CD14-positive monocyte (primary cell): Measurements from ENCODE around the gene GALT. TPM values are rescaled to one million over a fixed set of nuclear protein-coding genes. Genes with fewer than 3 reads are reported as not detected.

Experiments
- DNase-seq, 3 donors: peaks; one replicate each; pipeline ENCODE4 v3.0.0-alpha.2; 2011 to 2022
- H2AFZ ChIP-seq: 2 replicates; pipeline ENCODE4 v1.6.0; 2012; ENCODE audit warnings: mild to moderate bottlenecking, low read depth, low read length, inconsistent platforms; ENCODE audit not compliant: insufficient read depth, poor library complexity, severe bottlenecking
- H3K27ac ChIP-seq, 2 donors: 1 replicate in 1 of 2; 2 replicates in 1 of 2; pipeline ENCODE4 v1.5.1; 2012 to 2013; ENCODE audit warnings: low read length in 2 of 2, control low read depth in 1 of 2, inconsistent platforms in 1 of 2, low read depth in 1 of 2, mild to moderate bottlenecking in 1 of 2
- H3K27me3 ChIP-seq, 2 donors: one replicate each; pipeline versions ENCODE4 v1.6.0 to v1.6.1; 2011 to 2013; ENCODE audit warnings: low read length in 2 of 2; ENCODE audit not compliant: control insufficient read depth in 2 of 2, insufficient read depth in 2 of 2
- H3K36me3 ChIP-seq, 2 donors: replicated peaks in 1 of 2; 1 replicate in 1 of 2; 2 replicates in 1 of 2; pipeline versions ENCODE4 v1.5.1 to v1.6.1; 2012 to 2013; ENCODE audit warnings: low read length in 2 of 2, control low read depth in 1 of 2, inconsistent platforms in 1 of 2, mild to moderate bottlenecking in 1 of 2; ENCODE audit not compliant: insufficient read depth in 2 of 2, control insufficient read depth in 1 of 2
- H3K4me1 ChIP-seq, 2 donors: 1 replicate in 1 of 2; 2 replicates in 1 of 2; pipeline versions ENCODE4 v1.5.1 to v1.6.1; 2012 to 2013; ENCODE audit warnings: low read length in 2 of 2, control low read depth in 1 of 2, inconsistent platforms in 1 of 2, mild to moderate bottlenecking in 1 of 2, moderate library complexity in 1 of 2; ENCODE audit not compliant: insufficient read depth in 2 of 2, control insufficient read depth in 1 of 2
- H3K4me2 ChIP-seq: replicated peaks from 2 replicates; pipeline ENCODE3; 2012; ENCODE audit warnings: low read length, moderate library complexity, mild to moderate bottlenecking; ENCODE audit not compliant: poor library complexity, severe bottlenecking; ENCODE audit errors: extremely low read depth
- H3K4me3 ChIP-seq, 3 experiments: fragments of 200-600 bp in 1 of 3; sonication (generic) in 1 of 3; replicated peaks in 1 of 3; 1 replicate in 2 of 3; 2 replicates in 1 of 3; pipeline ENCODE4 v1.5.1; 2011 to 2013; ENCODE audit warnings: low read length in 3 of 3, mild to moderate bottlenecking in 3 of 3, control low read depth in 2 of 3, low read depth in 2 of 3, inconsistent platforms in 1 of 3, moderate library complexity in 1 of 3
- H3K79me2 ChIP-seq: 2 replicates; pipeline ENCODE4 v1.6.0; 2012; ENCODE audit warnings: mild to moderate bottlenecking, control low read depth, inconsistent platforms, low read length, moderate library complexity; ENCODE audit not compliant: insufficient read depth
- H3K9ac ChIP-seq: 2 replicates; pipeline ENCODE4 v1.6.0; 2017; ENCODE audit warnings: low read length, mild to moderate bottlenecking; ENCODE audit not compliant: insufficient read depth, poor library complexity, severe bottlenecking
- H3K9me3 ChIP-seq, 2 donors: replicated peaks in 1 of 2; 1 replicate in 1 of 2; 2 replicates in 1 of 2; pipeline versions ENCODE4 v1.5.1 to v1.6.1; 2012 to 2013; ENCODE audit warnings: low read length in 2 of 2, control low read depth in 1 of 2; ENCODE audit not compliant: control insufficient read depth in 1 of 2, insufficient read depth in 1 of 2
- H4K20me1 ChIP-seq: 2 replicates; pipeline ENCODE4 v1.6.0; 2012; ENCODE audit warnings: mild to moderate bottlenecking, low read length, control low read depth, moderate library complexity; ENCODE audit not compliant: insufficient read depth
- H3K27ac Mint-ChIP-seq, 7 donors: one replicate each; pipeline ENCODE4 v1.8.0; 2020; ENCODE audit warnings: mild to moderate bottlenecking in 7 of 7, mixed read lengths in 7 of 7, moderate library complexity in 6 of 7, inconsistent platforms in 2 of 7
- H3K27me3 Mint-ChIP-seq, 3 donors: one replicate each; pipeline ENCODE4 v1.8.0; 2021 to 2022; ENCODE audit warnings: low read depth in 3 of 3, mild to moderate bottlenecking in 3 of 3, mixed read lengths in 3 of 3, moderate library complexity in 3 of 3, inconsistent platforms in 1 of 3
- H3K36me3 Mint-ChIP-seq, 2 donors: one replicate each; pipeline ENCODE4 v1.8.0; 2020; ENCODE audit warnings: mixed read lengths in 2 of 2, inconsistent platforms in 1 of 2, mild to moderate bottlenecking in 1 of 2
- H3K4me1 Mint-ChIP-seq: one replicate; pipeline ENCODE4 v1.8.0; 2020; ENCODE audit warnings: mild to moderate bottlenecking, mixed read lengths
- H3K4me3 Mint-ChIP-seq, 2 donors: one replicate each; pipeline ENCODE4 v1.8.0; 2020; ENCODE audit warnings: mild to moderate bottlenecking in 2 of 2, mixed read lengths in 2 of 2, moderate library complexity in 1 of 2
- H3K9me3 Mint-ChIP-seq, 7 donors: one replicate each; pipeline ENCODE4 v1.8.0; 2020 to 2022; ENCODE audit warnings: mixed read lengths in 7 of 7, mild to moderate bottlenecking in 6 of 7, moderate library complexity in 6 of 7, inconsistent platforms in 2 of 7
- CTCF ChIP-seq: fragments of 200-600 bp; IDR thresholded peaks from one replicate; pipeline ENCODE4 v1.8.0; 2022; ENCODE audit warnings: antibody characterized with exemption, mild to moderate bottlenecking
- WGBS: methylation state at CpG from one replicate; pipeline ENCODE4 v1.1.5; 2013; ENCODE audit warnings: missing lambda C conversion rate; ENCODE audit not compliant: insufficient coverage; 5-methylcytosine and 5-hydroxymethylcytosine counted together
- intact Hi-C, 2 donors: fragments of 100-400 bp; cut with micrococcal nuclease; formaldehyde crosslinking; loops; one replicate each; pipeline versions ENCODE4 v1.15.0 to v1.15.1; 2023
- polyA plus RNA-seq, 3 donors: library from polyadenylated mRNA; depleted of rRNA in 1 of 3; unstranded in 2 of 3; stranded (reverse) in 1 of 3; fragments of 300-500 nt in 2 of 3; fragments of >200 nt in 1 of 3; fragmentation: Illumina TruSeq in 2 of 3; gene quantifications; 1 replicate in 2 of 3; 2 replicates in 1 of 3; pipeline ENCODE4 v1.2.3, GENCODE V29; 2012 to 2021

GALT gene
- polyA plus RNA-seq, 3 donors: 25.6 to 103 (median 26.9) TPM

GRCh38 chr9:34642679-34643078 lies 3.8 kb upstream of the GALT start:
- H3K27me3 Mint-ChIP-seq: no peaks in the 10 kb centered on the region
- H3K9me3 Mint-ChIP-seq: peaks cover 0 to 2% (median 0%) of the 10 kb centered on the region in 7 donors
- Histone ChIP-seq H3K27ac (no peak overlapping the region), H4K20me1 (peaks cover 8% of the 10 kb centered on the region), H3K4me1 (peaks cover 31 to 41% of the 10 kb centered on the region in 2 donors), H3K9ac (no peak overlapping the region), H3K9me3 (no peaks in the 10 kb centered on the region), H2AFZ (no peak overlapping the region), H3K27me3 (no peaks in the 10 kb centered on the region), H3K36me3 (no peaks in the 10 kb centered on the region), H3K4me2 (no peak overlapping the region), H3K79me2 (peaks cover 4% of the 10 kb centered on the region), H3K4me3 (no peak overlapping the region)
- WGBS: no CpG with 5 or more reads among the region's 1 CpG
- H3K4me1 Mint-ChIP-seq: peaks cover 36% of the 10 kb centered on the region
- DNase-seq: no peak
- no peak overlapping the region for H3K27ac Mint-ChIP-seq
- H3K4me3 Mint-ChIP-seq: no peak overlapping the region
- H3K36me3 Mint-ChIP-seq: peaks cover 0 to 1% of the 10 kb centered on the region in 2 donors
- no peak for TF ChIP-seq CTCF
- intact Hi-C loops: no loop called here

- Histone ChIP-seq H3K27me3 (no peaks in the 10 kb centered on the region), H3K4me2 (no peak overlapping the region), H3K9ac (no peak overlapping the region), H3K4me3 (no peak overlapping the region), H2AFZ (no peak overlapping the region), H3K79me2 (peaks cover 4% of the 10 kb centered on the region), H3K9me3 (no peaks in the 10 kb centered on the region), H3K4me1 (peaks cover 25 to 32% of the 10 kb centered on the region in 2 donors), H3K27ac (no peak overlapping the region), H3K36me3 (peaks cover 16 to 18% of the 10 kb centered on the region in 2 donors), H4K20me1 (peaks cover 14% of the 10 kb centered on the region)
- no peaks in the 10 kb centered on the region for H3K27me3 Mint-ChIP-seq
- no peak for TF ChIP-seq CTCF
- DNase-seq: no peak
- intact Hi-C loops: no loop called here
- H3K27ac Mint-ChIP-seq: peak overlapping the region in 1 of 7 donors; percentile 50
- no peak overlapping the region for H3K4me3 Mint-ChIP-seq
- peaks cover 0 to 2% (median 0%) of the 10 kb centered on the region in 7 donors for H3K9me3 Mint-ChIP-seq
- H3K4me1 Mint-ChIP-seq: peaks cover 35% of the 10 kb centered on the region
- peaks cover 20 to 23% of the 10 kb centered on the region in 2 donors for H3K36me3 Mint-ChIP-seq
These were observed 1.6 kb upstream of the GALT start for GRCh38 chr9:34644766-34645314.
